SK-N-MC (cell line): ENCODE measurements around the gene BMP2K.

ENCODE experiments used
- DNase-seq: peaks from one replicate; pipeline ENCODE4 v3.0.0-alpha.2; 2011; ENCODE audit warnings: low read depth, low spot score
- H3K27ac ChIP-seq: fragments of 200-600 bp; sonication (generic); 2 replicates; pipeline ENCODE4 v1.5.1; 2016; ENCODE audit warnings: mixed run types
- H3K36me3 ChIP-seq: fragments of 200-600 bp; sonication (generic); 2 replicates; pipeline ENCODE4 v1.6.1; 2017; ENCODE audit warnings: antibody characterized with exemption, low read length, mixed read lengths; ENCODE audit not compliant: insufficient read depth
- H3K4me3 ChIP-seq: fragments of 200-600 bp; sonication (generic); 2 replicates; pipeline ENCODE4 v1.5.1; 2016
- H3K9ac ChIP-seq: fragments of 200-600 bp; sonication (generic); 2 replicates; pipeline ENCODE4 v1.8.0; 2017; ENCODE audit warnings: mixed run types, mixed read lengths; ENCODE audit not compliant: insufficient read length
- H3K9me3 ChIP-seq: fragments of 200-600 bp; sonication (generic); 2 replicates; pipeline ENCODE4 v1.6.1; 2017; ENCODE audit warnings: low read depth, mild to moderate bottlenecking, antibody characterized with exemption, low read length, moderate library complexity, mixed read lengths
- EZH2 ChIP-seq: fragments of 200-600 bp; sonication (generic); IDR thresholded peaks from one replicate; pipeline ENCODE4 v1.6.1; 2017; ENCODE audit warnings: antibody characterized with exemption
- FOXP2 ChIP-seq: optimal IDR thresholded peaks from 2 replicates; pipeline ENCODE3; 2011; ENCODE audit warnings: mild to moderate bottlenecking, moderate library complexity; ENCODE audit not compliant: insufficient read depth; ENCODE audit errors: extremely low read length, control extremely low read depth
- POLR2AphosphoS5 ChIP-seq: IDR thresholded peaks from 2 replicates; pipeline ENCODE4 v1.6.1; 2012; ENCODE audit warnings: mild to moderate bottlenecking, low read depth, low read length, borderline replicate concordance

The BMP2K gene

DNA sequence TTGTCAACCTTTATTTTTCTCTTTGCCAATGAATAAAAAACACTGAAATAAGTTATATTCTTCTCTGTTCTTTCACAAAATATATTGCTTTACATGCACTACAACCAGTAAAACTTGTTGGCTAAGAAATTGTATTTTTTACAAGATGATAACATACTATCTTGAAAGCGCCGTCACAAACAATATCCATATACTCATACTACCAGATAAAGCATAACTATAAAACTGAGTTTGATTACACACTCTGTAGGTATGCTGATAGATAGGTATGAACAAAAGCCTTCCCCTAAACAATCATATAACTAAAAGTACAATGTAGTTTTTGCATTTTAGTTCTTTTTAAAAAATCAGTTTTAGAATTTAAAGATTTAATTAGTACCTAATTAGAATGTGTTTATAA lies 13.6 kb upstream of the BMP2K start:
- Histone ChIP-seq H3K9ac (no peak overlapping the region), H3K36me3 (no peaks in the 10 kb centered on the region), H3K4me3 (no peak overlapping the region), H3K27ac (no peak overlapping the region), H3K9me3 (no peaks in the 10 kb centered on the region)
- TF ChIP-seq POLR2AphosphoS5 (no peak), FOXP2 (no peak), EZH2 (no peak)
- no peak for DNase-seq

DNA sequence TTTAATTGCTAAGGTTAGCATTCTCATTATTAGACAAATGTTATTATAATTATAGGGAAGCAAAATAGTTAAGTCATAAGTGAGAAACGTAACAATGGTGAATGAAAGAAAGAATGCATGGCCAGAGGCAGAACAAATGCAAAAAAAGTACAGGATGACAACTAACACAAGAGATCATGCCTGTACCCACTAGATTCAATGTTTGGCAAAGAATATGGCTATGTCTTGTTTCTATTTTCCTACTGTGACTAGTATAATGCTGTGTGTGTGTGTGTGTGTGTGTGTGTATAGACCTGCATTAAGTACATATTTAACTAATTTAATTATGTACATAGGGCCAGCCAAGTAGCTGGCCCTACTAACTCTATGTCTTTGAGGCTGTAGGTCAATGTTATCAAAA lies 12.9 kb upstream of the BMP2K start:
- DNase-seq: no peak

DNA sequence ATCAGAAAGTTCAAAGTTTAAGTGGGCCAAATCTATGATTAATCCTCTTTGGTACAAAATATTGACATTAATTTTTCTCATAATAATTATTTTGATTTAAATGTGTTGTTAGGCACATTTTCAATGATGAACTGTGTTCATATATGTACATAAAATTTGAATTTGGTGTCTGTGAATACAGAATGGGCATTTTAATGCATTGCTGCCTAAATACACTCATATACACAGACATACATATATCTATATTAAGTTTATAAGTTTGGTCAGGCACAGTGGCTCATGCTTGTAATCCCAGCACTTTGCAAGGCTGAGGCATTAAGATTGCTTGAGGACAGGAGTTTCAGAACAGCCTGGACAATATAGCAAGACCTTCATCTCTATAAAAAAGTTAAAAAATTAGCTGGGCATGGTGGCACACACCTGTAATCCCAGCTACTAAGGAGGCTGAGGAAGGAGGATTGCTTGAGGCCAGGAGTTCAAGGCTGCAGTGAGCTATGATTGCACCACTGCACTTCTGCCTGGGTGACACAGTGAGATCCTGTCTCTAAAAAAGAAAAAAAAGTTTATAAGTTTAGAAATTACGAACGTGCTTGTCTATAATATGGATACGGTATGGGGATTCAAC lies 12.3 kb upstream of the BMP2K start:
- no peak overlapping the region for H3K9ac ChIP-seq
- DNase-seq: no peak
- TF ChIP-seq FOXP2 (no peak), POLR2AphosphoS5 (no peak), EZH2 (no peak)

More for the DNA sequence above, 12.9 kb upstream of the BMP2K start:
- Histone ChIP-seq H3K36me3 (no peaks in the 10 kb centered on the region), H3K9ac (no peak overlapping the region), H3K4me3 (no peak overlapping the region), H3K9me3 (no peaks in the 10 kb centered on the region), H3K27ac (no peak overlapping the region)
- TF ChIP-seq FOXP2 (no peak), EZH2 (no peak), POLR2AphosphoS5 (no peak)

DNA sequence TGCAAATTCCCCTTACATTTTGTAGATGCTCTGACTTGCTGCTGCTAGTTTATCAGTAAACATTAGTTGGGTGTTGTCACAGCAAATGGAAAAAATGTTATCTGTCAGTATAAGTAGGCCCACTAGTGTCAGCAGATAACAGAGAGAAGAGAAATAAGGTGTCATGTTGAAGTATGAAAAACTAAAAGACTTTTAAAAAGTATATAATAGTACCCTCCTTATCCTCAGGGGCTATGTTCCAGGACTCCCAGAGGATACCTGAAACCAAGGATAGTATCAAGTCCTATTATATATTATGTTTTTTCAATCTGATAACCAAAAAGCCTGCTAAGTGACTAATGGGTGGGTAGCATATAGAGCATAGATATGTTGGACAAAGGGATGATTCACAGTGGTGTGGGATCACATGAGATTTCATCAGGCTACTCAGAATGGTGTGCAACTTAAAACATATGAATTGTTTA lies 11.6 kb upstream of the BMP2K start:
- H3K9me3 ChIP-seq: no peaks in the 10 kb centered on the region
- TF ChIP-seq POLR2AphosphoS5 (no peak), FOXP2 (no peak), EZH2 (no peak)
- no peak overlapping the region for H3K9ac ChIP-seq
- no peak for DNase-seq
- no peak overlapping the region for H3K4me3 ChIP-seq
- no peak overlapping the region for H3K27ac ChIP-seq
- H3K36me3 ChIP-seq: no peaks in the 10 kb centered on the region

More for the DNA sequence above, 12.3 kb upstream of the BMP2K start:
- Histone ChIP-seq H3K27ac (no peak overlapping the region), H3K9me3 (no peaks in the 10 kb centered on the region), H3K4me3 (no peak overlapping the region), H3K36me3 (no peaks in the 10 kb centered on the region)

DNA sequence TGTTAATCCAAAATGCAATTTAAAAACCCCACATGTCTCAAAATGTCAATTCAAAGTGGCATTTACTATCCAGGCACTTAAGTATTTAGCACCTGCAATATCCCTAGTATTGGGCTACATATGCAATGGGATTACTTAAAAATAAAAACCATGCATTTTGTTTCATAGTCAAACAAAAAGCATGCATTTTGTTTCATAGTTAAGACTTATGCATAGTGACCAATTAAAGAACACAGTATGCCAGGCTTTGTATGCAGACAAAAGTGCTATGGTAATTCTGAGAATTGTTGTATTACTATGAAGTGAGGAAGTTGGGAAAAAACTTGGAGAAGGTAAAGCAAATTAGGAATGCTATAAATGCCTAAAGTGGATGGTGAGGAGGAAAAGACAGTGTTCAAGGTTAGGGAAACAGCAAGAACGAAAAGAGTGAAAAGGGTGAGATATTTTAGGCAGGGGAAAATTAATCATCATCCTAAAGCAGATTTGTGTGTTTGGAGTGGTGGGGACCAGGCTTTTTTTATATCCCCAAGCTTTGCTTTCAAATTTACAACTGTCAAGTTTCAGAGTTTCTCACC lies 10.6 kb upstream of the BMP2K start:
- TF ChIP-seq EZH2: no peak
- TF ChIP-seq FOXP2: no peak
- TF ChIP-seq POLR2AphosphoS5: no peak
- Histone ChIP-seq H3K36me3 (no peaks in the 10 kb centered on the region), H3K9me3 (no peaks in the 10 kb centered on the region), H3K9ac (no peak overlapping the region), H3K27ac (no peak overlapping the region), H3K4me3 (no peak overlapping the region)
- DNase-seq: no peak

DNA sequence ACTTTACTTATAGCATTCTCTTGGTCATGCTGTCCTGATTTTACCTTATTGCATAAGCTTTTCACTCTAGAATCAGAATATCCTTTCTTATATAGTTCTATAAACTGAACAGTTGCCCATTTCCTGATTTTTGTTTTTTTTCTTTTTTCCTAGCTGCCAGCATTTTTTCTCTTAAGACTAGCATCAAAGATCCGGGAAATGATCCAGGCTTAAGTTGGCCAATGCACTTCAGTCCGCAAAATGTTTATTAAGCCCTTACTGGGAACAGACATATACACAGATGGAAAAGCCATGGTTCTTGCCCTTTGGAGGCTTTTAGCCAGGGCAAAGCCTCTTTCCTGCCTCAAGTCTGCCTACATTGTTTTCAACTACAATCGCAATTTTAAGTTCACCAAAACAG lies 10.1 kb upstream of the BMP2K start:
- no peak for TF ChIP-seq EZH2
- no peak for TF ChIP-seq POLR2AphosphoS5
- TF ChIP-seq FOXP2: no peak
- no peak overlapping the region for H3K4me3 ChIP-seq
- no peaks in the 10 kb centered on the region for H3K9me3 ChIP-seq
- H3K9ac ChIP-seq: no peak overlapping the region
- DNase-seq: no peak
- no peaks in the 10 kb centered on the region for H3K36me3 ChIP-seq
- no peak overlapping the region for H3K27ac ChIP-seq

DNA sequence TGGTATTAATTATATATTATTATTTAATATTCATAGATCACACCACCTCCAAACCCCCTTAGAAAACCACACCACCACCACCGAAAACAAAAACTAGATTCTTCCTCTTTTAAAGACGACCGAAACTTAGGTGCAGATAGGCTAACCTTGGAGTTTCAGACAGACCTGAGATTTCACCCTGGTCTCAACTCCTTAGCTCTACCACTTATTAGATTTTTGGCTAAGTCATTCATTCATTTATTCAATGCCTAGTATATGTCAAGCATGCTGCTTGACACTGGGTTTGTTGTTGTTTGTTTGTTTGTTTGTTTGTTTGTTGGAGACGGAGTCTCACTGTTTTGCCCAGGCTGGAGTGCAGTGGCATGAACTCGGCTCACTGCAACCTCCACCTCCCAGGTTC lies 9.5 kb upstream of the BMP2K start:
- H3K9me3 ChIP-seq: no peaks in the 10 kb centered on the region
- no peak overlapping the region for H3K9ac ChIP-seq
- TF ChIP-seq FOXP2 (no peak), POLR2AphosphoS5 (no peak), EZH2 (no peak)
- no peak for DNase-seq
- H3K27ac ChIP-seq: no peak overlapping the region
- H3K4me3 ChIP-seq: no peak overlapping the region
- H3K36me3 ChIP-seq: no peaks in the 10 kb centered on the region

DNA sequence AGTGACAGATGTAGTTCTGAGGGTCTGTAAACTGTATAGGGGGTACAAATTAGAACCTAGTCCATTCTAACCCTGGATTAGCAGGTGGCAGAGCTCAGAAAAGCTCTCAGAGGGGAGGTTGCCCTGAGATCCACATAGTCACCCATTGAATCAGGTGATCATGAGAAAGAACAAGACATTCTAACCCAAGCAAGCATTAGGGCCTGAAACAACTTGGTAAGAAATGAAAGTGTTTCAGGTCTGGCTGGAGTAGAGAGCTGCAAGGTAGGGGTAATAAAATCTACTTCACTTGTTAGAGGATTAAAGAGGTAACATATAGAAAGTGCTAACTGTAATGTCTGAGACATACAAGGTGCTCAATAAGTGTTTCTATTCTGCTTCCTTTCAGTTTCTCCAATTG lies 8.8 kb upstream of the BMP2K start:
- Histone ChIP-seq H3K36me3 (no peaks in the 10 kb centered on the region), H3K9ac (no peak overlapping the region), H3K27ac (no peak overlapping the region), H3K9me3 (no peaks in the 10 kb centered on the region), H3K4me3 (no peak overlapping the region)
- TF ChIP-seq EZH2 (no peak), POLR2AphosphoS5 (no peak)
- DNase-seq: no peak
